Measurements from ENCODE around the gene PLCH2. TPM values are rescaled to one million over a fixed set of nuclear protein-coding genes. Genes with fewer than 3 reads are reported as not detected.

The PLCH2 gene
- total RNA-seq, 2 donors from 2014 or later: 5.7 to 27.4 TPM

DNA sequence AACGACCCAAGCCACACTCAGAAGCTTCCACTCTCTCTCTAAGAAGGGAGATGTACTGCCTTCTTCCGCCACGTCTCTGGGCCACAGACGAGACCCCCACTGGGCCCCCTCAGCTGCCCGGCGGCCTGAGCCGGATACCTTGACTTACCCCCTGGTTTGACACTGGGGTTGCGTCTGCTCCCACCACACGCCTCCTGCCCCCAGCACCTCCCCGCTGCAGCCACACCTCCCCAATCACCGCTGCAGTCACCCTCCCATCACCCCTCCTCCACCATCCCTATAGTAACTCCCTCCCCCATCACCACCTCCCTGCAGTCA is 39.6 kb downstream of the PLCH2 start:
- 94 to 95% methylated on average over 11 of the region's 11 CpGs for WGBS, 2 donors
- Histone ChIP-seq H3K4me1 (no peaks in the 10 kb centered on the region), H3K27ac (no peak overlapping the region), H3K27me3 (no peaks in the 10 kb centered on the region), H3K4me3 (no peak overlapping the region), H3K9me3 (no peaks in the 10 kb centered on the region), H3K36me3 (replicated peaks in 1 of 2; ENCODE audit: insufficient read depth in 1 of 2, low read depth in 2 of 2) (peaks cover 36 to 59% of the 10 kb centered on the region in 2 donors)
- no peak for ATAC-seq
- TF ChIP-seq POLR2A (IDR thresholded peaks at IDR 0.05): no peak
- TF ChIP-seq, protein P1, sequence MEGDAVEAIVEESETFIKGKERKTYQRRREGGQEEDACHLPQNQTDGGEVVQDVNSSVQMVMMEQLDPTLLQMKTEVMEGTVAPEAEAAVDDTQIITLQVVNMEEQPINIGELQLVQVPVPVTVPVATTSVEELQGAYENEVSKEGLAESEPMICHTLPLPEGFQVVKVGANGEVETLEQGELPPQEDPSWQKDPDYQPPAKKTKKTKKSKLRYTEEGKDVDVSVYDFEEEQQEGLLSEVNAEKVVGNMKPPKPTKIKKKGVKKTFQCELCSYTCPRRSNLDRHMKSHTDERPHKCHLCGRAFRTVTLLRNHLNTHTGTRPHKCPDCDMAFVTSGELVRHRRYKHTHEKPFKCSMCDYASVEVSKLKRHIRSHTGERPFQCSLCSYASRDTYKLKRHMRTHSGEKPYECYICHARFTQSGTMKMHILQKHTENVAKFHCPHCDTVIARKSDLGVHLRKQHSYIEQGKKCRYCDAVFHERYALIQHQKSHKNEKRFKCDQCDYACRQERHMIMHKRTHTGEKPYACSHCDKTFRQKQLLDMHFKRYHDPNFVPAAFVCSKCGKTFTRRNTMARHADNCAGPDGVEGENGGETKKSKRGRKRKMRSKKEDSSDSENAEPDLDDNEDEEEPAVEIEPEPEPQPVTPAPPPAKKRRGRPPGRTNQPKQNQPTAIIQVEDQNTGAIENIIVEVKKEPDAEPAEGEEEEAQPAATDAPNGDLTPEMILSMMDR (IDR thresholded peaks at IDR 0.05): no peak
- no peak for DNase-seq
- intact Hi-C loops (cut with DNase I): no loop called here

DNA sequence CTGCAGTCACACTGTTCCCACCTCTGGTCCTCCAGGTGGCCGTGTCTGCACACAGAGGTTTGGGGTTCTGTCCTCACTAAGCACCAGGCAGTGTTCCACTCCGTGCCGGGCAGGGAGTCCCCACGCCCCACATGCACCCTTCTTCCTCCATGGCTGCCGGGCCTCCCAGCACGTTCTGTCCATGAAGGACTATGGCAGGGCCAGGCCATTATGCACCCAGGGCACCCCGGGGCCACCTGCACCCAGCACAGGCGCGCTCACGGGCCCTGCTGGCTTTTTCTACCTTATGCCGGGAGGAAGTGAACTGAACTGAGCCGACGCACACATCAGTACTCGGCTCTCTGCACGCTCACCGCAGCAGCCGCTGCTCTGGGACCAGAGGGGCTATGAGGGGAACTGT is 40.0 kb downstream of the PLCH2 start:
- Histone ChIP-seq H3K27me3 (no peaks in the 10 kb centered on the region), H3K4me1 (no peaks in the 10 kb centered on the region), H3K9me3 (no peaks in the 10 kb centered on the region), H3K36me3 (replicated peaks in 1 of 2; ENCODE audit: insufficient read depth in 1 of 2, low read depth in 2 of 2) (peaks cover 34 to 57% of the 10 kb centered on the region in 2 donors), H3K4me3 (no peak overlapping the region), H3K27ac (no peak overlapping the region)
- intact Hi-C loops (cut with DNase I): no loop called here
- WGBS, 2 donors: 91 to 98% methylated on average over 10 to 17 of the region's 17 CpGs
- DNase-seq: no peak
- no peak for ATAC-seq
- TF ChIP-seq, protein P1 (IDR thresholded peaks at IDR 0.05): no peak
- TF ChIP-seq POLR2A (IDR thresholded peaks at IDR 0.05): no peak

DNA sequence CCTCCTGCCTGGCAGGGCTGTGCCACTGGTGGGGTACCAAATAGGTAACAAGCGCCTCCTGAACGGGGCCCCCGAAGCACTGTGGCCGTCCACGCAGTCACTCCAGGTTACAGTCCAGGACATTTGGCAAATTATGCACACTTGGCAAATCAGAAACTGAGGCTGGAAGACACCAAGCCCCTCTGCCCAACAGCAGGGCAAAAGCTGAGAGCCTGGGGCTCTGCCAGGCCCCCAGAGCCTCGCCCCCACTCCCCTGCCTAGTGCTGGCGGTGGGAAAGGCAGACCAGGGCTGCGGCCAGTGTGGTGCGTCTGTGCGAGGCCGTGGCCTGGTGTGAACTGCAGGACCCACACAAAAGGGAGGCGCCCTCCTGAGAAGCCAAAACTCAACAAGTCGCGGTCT is 40.9 kb downstream of the PLCH2 start:
- DNase-seq: no peak
- WGBS, 2 donors: 90 to 95% methylated on average over 13 to 14 of the region's 14 CpGs
- Histone ChIP-seq H3K27me3 (no peaks in the 10 kb centered on the region), H3K27ac (no peak overlapping the region), H3K9me3 (no peaks in the 10 kb centered on the region), H3K36me3 (replicated peaks in 1 of 2; ENCODE audit: insufficient read depth in 1 of 2, low read depth in 2 of 2) (peaks cover 34 to 52% of the 10 kb centered on the region in 2 donors), H3K4me1 (no peaks in the 10 kb centered on the region), H3K4me3 (no peak overlapping the region)
- intact Hi-C loops (cut with DNase I): no loop called here
- TF ChIP-seq, protein P1 (IDR thresholded peaks at IDR 0.05): no peak
- no peak for TF ChIP-seq POLR2A (IDR thresholded peaks at IDR 0.05)
- no peak for ATAC-seq

DNA sequence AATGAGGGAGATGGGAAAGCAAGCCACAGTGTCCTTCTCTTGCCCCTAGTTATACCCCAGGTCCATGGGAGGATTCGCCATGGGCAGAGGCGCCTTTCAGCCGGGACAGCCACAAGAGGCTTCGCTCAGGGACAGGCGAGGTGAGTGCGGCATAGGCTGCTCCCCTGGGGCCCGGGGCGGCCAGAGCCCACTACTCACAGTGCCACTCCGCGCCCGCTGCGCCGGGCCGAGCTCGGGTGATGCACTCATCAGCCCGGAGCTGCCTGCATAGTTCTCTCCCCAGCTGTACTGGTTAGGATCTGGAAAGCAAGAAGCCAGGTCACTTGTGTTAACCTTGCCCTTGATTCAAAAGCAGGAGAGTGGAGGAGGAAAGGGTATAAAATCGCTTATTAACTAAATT is 41.9 kb downstream of the PLCH2 start:
- Histone ChIP-seq H3K4me1 (peaks cover under 1% of the 10 kb centered on the region), H3K27ac (no peak overlapping the region), H3K27me3 (no peaks in the 10 kb centered on the region), H3K4me3 (no peak overlapping the region), H3K9me3 (no peaks in the 10 kb centered on the region), H3K36me3 (replicated peaks in 1 of 2; ENCODE audit: insufficient read depth in 1 of 2, low read depth in 2 of 2) (peaks cover 29 to 50% of the 10 kb centered on the region in 2 donors)
- intact Hi-C loops (cut with DNase I): no loop called here
- ATAC-seq: no peak
- no peak for TF ChIP-seq POLR2A (IDR thresholded peaks at IDR 0.05)
- TF ChIP-seq, protein P1 (IDR thresholded peaks at IDR 0.05): no peak
- DNase-seq: no peak
- WGBS, 2 donors: 73 to 94% methylated on average over 3 to 17 of the region's 17 CpGs

DNA sequence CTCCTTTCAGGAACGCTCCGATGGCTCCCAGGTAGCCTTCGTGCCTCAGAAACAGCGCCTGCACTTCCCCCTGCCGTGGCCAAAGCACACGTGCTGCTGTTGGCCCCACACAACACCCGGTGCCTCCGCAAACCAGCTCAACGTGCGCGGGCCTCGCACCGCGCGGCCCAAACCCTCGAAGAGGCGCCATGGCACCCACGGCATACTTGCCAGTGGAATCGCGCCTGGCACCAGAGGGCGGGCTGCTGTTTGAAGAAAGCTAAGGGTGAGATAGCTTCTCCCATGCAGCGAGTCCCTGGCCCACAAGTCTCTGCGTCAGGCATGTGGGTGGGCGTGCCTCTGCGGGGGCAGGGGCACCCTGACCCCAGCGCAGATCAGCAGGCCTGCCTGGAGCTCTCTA is 42.4 kb downstream of the PLCH2 start:
- Histone ChIP-seq H3K4me1 (peaks cover 7% of the 10 kb centered on the region), H3K27ac (no peak overlapping the region), H3K4me3 (no peak overlapping the region), H3K27me3 (no peaks in the 10 kb centered on the region), H3K36me3 (replicated peaks in 1 of 2; ENCODE audit: insufficient read depth in 1 of 2, low read depth in 2 of 2) (peaks cover 23 to 50% of the 10 kb centered on the region in 2 donors), H3K9me3 (no peaks in the 10 kb centered on the region)
- 94 to 96% methylated on average over 15 to 26 of the region's 26 CpGs for WGBS, 2 donors
- intact Hi-C loops (cut with DNase I): no loop called here
- DNase-seq (no peak), ATAC-seq (no peak)
- TF ChIP-seq POLR2A (IDR thresholded peaks at IDR 0.05): no peak
- TF ChIP-seq, protein P1 (IDR thresholded peaks at IDR 0.05): no peak

Data from body of pancreas (tissue), 4 donors.